GM19238 (cell line): Measurements from ENCODE around the gene GPR83.
"Not testable (repeated sequence)": the region's sequence is repeated elsewhere in the genome, so short reads cannot be mapped to it uniquely, and the experiment has no call there.

Experiments used
- DNase-seq: peaks from one replicate; pipeline ENCODE4 v3.0.0; 2011; ENCODE audit warnings: low spot score; ENCODE audit not compliant: insufficient read length

GPR83 gene

DNA sequence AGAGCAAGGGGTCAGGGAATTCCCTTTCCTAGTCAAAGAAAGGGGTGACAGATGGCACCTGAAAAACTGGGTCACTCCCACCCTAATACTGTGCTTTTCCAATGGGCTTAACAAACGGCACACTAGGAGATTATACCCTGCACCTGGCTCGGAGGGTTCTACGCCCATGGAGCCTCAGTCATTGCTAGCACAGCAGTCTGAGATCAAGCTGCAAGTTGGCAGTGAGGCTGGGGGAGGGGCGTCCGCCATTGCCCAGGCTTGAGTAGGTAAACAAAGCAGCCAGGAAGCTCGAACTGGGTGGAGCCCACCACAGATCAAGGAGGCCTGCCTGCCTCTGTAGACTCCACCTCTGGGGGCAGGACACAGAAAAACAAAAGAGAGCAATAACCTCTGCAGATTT, 30.6 kb downstream of the GPR83 start:
- DNase-seq, result not testable (repeated sequence)

DNA sequence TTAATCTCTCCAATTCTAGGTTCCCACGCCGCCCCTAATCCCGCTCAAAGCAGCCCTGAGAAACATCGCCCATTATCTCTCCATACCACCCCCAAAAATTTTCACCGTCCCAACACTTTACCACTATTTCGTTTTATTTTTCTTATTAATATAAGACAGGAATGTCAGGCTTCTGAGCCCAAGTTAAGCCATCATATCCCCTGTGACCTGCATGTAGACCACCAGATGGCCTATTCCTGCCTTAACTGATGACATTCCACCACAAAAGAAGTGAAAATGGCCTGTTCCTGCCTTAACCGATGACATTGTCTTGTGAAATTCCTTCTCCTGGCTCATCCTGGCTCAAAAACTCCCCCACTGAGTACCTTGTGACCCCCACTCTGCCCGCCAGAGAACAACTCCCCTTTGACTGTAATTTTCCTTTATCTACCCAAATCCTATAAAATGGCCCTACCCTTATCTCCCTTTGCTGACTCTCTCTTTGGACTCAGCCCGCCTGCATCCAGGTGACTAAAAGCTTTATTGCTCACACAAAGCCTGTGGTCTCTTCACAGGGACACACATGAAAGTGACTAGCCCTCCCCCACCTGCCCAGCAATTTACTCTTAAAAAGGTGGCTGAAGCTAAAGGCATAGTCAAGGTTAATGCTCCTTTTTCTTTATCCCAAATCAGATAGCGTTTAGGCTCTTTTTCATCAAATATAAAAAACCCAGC, 50.2 kb downstream of the GPR83 start:
- DNase-seq, result not testable (repeated sequence)

DNA sequence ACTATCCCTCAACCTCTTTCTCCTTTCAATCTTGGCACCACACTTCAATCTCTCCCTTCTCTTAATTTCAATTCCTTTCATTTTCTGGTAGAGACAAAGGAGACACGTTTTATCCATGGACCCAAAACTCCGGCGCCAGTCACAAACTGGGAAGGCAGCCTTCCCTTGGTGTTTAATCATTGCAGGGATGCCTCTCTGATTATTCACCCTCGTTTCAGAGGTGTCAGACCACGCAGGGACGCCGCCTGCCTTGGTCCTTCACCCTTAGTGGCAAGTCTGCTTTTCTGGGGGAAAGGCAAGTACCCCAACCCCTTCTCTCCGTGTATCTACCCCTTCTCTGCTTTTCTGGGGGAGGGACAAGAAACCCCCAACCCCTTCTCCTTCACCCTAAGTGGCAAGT, 54.9 kb downstream of the GPR83 start:
- not testable (repeated sequence) for DNase-seq

DNA sequence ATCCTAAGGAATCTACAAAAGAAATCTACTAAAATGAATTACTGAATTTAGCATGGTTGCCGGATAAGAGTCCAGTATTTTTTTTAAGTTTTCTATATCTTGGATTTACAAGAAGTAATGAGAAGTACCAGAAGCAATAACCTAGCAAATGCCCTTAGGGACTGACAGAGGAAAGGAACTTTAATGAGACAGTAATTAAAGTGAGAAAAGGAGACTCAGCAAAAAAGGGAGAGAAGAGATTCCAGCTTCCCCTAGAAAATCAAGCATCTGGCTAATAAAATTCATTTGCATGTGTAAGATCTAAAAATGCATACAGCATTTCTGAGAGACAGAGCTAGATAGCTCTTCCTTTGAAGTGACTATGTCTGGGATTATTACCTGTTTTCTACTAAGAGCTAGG, 57.7 kb downstream of the GPR83 start:
- DNase-seq, result no peak

DNA sequence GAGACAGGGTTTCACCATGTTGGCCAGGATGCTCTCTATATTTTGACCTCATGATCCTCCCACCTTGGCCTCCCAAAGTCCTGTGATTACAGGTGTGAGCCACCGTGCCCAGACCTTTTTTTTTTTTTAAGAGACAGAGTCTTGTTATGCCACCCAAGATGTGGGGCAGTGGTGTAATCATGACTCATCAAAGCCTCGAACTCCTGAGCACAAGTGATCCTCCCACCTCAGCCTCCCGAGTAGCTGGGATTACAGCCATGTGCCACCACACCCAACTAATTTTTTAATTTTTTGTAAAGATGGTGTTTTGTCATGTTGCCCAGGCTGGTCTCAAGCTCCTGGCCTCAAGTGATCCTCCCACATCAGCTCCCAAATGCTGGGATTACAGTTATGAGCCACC, 59.0 kb downstream of the GPR83 start:
- DNase-seq, result no peak

DNA sequence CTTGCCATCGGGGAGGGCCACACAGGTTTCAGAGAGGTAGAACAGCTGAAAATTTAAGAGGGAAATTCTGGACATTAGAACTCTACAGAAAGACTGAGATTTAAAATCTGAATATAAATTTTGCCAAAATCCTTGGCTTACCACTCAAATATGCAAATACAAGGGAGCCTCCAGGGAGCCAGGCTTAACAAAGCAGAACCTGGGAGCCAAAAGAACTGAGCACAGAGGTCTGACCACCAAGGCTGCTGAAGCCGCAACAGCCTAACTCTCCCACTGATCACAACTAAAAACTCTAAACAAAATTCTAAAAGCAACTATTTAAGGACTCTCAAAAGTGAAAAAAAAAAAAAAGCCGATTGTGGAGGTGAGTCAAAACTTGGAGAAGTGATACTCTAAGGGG, 62.6 kb downstream of the GPR83 start:
- DNase-seq, result no peak

DNA sequence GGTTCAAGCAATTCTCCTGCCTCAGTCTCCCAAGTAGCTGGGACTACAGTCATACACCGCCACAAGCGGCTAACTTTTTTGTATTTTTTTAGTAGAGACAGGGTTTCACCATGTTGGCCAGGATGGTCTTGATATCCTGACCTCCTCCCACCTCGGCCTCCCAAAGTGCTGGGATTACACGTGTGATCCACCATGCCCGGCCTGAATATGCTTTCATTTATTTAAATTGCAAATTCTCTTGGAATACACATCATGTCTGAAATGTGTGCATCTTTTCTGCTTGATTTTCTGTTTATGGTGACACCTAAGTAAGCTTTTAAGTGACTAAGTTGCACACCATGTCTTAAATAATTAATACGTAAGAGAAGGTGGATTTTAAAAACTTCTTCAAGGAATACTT, 65.2 kb downstream of the GPR83 start:
- DNase-seq, result no peak

DNA sequence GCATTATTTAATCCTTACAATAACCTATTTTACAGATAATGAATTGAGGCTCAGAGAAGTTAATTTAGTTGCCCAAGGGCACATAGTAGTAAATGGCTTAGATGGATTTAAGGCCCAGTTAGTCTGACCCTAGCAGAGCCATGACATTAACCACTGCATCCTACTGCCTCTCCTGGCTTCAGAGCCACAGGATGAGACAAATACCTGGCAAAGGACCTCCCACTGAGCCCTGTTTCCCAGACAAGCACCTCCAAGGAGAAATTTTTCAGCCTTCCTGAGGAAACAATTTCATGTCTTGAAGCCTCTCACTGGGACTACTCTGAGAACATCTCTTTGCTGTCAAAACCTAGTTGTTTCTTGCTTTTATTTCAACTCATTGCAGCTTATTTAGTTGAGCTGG, 68.4 kb downstream of the GPR83 start:
- no peak for DNase-seq

DNA sequence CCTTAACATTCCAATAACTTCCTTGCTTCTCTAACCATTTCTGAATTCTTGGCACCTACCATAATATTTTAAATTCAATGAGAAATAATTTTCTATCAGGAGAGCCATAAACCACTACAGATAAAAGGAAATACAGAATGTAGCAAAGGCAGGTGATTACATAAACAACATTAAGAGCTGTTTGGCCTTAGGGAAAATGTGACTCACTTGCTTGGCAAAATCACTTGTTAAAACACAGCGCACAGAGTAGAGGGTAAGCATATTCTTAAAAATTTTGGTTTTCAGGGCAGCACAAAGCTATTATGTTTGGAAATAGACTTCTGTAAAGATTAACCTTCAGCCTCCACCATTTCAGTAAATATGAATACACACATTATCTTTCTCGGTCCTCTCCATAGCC, 70.4 kb downstream of the GPR83 start:
- no peak for DNase-seq

DNA sequence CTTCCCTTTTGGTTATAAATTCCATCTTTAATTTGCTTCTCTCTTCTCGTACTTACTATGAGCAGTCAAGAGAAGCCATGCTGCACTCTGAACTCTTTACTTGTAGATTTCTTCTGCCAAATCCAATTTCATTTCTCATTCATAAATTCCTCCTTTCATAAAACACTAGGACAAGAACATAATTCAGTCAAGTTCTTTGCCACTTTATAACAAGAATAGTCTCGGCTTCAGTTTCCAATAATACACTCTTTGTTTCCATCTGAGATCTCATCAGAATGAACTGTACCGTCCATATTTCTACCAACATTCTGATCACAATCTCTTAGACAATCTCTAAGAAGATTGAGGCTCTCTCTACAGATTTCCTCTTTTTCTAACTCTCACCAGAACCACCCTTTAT, 71.7 kb downstream of the GPR83 start:
- no peak for DNase-seq

DNA sequence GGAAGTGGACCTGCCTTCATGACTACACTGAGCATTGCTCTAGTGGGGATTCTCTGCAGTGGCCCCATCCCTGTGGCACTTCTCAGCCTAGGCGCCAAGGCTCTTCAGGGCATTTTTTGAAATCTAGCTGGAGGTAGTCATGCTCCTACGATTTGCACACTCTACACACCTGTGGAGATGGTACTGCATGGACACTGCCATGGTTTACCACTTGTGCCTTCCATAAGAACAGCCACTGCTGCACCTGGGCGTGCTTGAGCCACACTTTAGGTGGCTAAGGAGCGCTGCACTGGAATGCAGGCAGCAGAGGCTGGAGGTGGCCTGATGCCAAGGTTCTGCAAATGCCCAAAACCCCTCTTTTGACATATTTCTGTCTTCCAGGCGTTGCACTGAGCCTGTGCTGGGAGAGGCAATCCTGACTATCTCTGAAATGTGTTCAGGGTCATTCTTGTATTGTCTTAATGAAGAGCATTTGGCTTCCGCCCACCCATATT, 72.6 kb downstream of the GPR83 start:
- DNase-seq, result no peak
